Left lobe of liver (tissue), 2 donors: ENCODE results near the gene TARBP1. TPM values are rescaled to one million over a fixed set of nuclear protein-coding genes. Genes with fewer than 3 reads are reported as not detected.
"Not testable (repeated sequence)": the region's sequence is repeated elsewhere in the genome, so short reads cannot be mapped to it uniquely, and the experiment has no call there.

Source experiments
- ATAC-seq: fragments of 200-7000 bp; cut with Tn5 transposase; one replicate; pipeline ENCODE4 v1.9.1; 2020; ENCODE audit warnings: mild to moderate bottlenecking, moderate library complexity
- DNase-seq: peaks from one replicate; pipeline ENCODE4 v3.0.0-alpha.2; 2020; ENCODE audit warnings: low spot score
- total RNA-seq: library from RNA; stranded (reverse); gene quantifications from one replicate; pipeline ENCODE4 v1.2.1, GENCODE V29; 2021
- donor health status: DM: no; HTN: no; CAD: no; lungs with moderate emphysema.
- donor health status: DM: no; HTN: yes; CAD: no.

The TARBP1 gene, protein sequence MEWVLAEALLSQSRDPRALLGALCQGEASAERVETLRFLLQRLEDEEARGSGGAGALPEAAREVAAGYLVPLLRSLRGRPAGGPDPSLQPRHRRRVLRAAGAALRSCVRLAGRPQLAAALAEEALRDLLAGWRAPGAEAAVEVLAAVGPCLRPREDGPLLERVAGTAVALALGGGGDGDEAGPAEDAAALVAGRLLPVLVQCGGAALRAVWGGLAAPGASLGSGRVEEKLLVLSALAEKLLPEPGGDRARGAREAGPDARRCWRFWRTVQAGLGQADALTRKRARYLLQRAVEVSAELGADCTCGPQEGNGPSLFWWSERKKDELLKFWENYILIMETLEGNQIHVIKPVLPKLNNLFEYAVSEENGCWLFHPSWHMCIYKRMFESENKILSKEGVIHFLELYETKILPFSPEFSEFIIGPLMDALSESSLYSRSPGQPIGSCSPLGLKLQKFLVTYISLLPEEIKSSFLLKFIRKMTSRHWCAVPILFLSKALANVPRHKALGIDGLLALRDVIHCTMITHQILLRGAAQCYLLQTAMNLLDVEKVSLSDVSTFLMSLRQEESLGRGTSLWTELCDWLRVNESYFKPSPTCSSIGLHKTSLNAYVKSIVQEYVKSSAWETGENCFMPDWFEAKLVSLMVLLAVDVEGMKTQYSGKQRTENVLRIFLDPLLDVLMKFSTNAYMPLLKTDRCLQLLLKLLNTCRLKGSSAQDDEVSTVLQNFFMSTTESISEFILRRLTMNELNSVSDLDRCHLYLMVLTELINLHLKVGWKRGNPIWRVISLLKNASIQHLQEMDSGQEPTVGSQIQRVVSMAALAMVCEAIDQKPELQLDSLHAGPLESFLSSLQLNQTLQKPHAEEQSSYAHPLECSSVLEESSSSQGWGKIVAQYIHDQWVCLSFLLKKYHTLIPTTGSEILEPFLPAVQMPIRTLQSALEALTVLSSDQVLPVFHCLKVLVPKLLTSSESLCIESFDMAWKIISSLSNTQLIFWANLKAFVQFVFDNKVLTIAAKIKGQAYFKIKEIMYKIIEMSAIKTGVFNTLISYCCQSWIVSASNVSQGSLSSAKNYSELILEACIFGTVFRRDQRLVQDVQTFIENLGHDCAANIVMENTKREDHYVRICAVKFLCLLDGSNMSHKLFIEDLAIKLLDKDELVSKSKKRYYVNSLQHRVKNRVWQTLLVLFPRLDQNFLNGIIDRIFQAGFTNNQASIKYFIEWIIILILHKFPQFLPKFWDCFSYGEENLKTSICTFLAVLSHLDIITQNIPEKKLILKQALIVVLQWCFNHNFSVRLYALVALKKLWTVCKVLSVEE (N-terminal part only)
- total RNA-seq = 7.8 TPM

DNA sequence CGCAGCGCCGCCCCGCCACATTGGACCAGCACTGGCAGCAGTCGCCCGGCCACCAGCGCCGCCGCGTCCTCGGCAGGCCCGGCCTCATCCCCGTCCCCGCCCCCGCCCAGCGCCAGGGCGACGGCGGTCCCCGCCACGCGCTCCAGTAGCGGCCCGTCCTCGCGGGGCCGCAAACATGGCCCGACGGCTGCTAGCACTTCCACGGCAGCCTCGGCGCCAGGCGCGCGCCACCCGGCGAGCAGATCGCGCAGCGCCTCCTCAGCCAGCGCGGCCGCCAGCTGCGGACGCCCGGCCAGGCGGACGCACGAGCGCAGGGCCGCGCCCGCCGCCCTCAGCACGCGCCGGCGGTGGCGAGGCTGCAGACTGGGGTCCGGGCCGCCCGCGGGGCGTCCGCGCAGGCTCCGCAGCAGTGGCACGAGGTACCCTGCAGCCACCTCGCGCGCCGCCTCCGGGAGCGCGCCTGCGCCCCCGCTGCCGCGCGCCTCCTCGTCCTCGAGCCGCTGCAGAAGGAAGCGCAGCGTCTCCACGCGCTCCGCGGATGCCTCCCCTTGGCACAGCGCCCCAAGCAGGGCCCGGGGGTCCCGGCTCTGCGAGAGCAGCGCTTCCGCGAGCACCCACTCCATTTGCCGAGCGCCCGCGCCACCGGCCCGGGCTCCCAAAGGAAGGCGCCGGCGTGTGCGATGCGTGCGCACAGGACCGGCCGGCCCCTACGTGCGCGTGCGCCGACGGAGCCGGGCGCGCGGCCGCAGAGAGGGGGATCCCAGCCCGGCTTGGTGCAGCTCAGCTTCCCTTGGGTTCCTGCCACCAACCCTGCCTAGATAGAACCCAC, at the start of gene TARBP1:
TSS of gene TARBP1 (minus strand) at position 699 of the 829 bp plus-strand sequence. CDS start at position 623, 76 bp downstream.
- peak; percentile 82 for ATAC-seq
- DNase-seq = peak; percentile 74

DNA sequence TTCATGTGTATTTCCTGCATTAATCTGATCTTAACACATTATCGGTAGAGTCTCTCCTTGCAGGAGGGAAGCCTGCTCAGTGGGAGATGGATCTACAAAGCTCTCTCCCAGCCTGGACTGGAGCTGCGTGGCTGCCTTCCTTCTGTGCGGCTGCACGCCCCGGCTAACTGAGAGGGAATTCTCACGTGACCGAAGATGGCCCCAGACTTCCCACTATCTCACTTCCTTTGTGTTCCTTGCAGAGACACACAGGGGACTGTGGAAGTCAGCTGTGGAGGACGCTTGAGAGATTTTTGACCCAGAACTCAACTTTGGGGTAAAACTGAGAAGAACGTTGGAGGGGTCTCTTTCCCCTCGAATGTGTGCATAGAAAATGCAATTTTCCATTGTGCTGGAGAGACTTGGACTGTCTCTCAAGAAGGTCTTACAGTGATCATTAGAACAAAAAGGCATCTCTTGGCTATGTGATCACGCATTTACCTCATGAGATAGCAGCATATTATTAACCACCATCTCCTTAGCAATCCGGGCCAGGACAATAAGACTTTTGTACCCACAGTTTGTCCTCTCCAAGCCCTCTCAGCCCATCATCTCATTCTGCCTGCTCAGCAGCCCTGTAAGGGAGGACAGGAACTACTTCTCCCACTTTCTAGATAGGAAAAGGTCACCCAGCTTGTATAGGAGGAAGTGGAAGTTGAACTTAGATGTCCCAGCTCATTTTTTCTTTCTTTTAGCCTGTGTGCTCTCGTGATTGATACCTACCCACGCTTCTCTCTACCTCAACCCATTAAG, 49.3 kb upstream of the TARBP1 start:
- peak; percentile 47 for DNase-seq
- ATAC-seq = no peak

DNA sequence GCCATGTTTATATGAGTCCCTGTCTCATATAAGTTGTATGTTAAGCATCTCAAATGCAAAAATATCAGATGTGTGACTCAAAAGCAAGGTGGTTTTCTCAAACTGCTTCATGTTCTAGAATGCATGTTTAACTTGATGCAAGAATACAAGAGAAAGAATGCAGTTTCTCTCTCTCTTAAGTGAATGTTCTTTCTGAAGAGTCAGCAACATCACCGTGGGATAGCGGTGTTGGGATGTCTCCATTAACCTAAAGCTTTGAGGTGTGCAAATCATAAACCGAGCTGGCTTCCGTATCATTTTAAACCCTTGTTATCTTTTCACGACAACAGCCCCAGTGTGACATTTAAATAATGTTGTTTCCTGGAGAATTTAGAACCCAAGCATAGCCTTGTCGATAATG, 48.4 kb upstream of the TARBP1 start:
- DNase-seq (no peak), ATAC-seq (no peak)

DNA sequence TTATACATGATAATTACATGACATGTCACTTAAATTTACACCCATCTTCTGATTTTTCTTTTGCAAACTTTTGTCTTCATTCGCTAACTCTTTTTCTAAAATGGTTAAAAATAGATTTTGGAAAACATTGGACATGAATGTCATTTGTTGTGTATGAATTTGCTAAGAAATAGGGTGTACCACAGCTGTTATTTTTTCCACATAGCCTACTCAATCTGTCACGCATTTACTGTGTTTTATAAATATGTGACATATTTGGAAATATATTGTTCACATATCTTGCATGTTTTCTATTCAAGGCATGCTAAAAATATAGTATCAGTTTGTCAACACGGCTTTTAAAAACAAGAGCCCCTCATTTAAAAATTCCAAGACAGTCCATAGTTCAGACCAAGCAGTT, 47.9 kb upstream of the TARBP1 start:
- DNase-seq (no peak), ATAC-seq (no peak)

DNA sequence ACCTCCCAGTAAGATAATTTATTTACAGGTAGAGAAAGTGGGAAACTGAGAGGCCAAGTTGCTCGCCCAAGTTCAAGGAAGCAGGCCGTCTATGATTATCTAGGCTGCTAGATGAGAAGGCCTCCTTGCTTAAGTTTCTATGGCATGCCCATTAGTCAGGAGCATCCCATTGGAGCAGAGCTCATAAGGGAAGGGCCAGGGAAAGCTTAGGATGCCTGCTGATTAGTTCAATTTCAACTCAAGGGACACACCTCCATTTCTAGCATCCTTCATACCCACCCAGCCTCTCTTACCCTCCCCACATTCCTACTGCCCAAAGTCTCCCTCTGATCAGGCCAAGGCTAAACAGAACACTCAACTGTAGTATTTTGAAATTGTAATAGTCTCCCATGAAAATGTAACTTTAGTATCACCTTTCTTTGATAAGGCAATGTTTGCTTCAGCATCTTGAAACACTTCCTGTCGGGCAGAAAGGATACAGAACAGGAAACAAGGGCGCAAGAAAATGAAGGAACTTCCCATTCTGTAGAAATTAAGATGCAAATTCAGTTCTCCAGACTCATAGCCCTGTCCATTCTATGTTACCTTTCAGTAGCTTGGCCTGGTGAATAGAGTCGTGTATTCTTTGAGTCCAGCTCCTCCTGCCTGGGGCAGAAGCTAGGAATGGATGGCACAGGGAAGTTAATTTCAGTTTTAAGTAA, 46.3 kb upstream of the TARBP1 start:
- ATAC-seq = no peak
- DNase-seq = no peak

DNA sequence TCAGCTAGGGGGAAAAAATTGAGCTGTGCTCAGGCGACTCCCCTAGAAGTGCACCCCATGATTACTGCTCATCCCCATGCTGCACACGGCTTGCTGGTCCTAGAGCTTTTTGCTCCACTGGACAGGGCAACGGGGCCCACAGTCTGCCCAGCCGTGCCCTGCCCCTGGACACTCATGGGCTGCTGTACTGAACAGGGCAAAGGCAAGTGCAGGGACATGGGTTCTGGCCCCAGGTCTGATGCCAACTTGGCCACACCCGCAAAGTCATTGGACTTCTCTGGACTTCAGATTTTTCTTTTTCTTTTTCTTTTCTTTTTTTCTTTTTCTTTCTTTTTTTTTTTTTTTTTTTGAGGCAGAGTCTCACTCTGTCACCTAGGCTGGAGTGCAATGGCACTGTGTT, 42.9 kb upstream of the TARBP1 start:
- ATAC-seq = no peak
- DNase-seq = no peak

DNA sequence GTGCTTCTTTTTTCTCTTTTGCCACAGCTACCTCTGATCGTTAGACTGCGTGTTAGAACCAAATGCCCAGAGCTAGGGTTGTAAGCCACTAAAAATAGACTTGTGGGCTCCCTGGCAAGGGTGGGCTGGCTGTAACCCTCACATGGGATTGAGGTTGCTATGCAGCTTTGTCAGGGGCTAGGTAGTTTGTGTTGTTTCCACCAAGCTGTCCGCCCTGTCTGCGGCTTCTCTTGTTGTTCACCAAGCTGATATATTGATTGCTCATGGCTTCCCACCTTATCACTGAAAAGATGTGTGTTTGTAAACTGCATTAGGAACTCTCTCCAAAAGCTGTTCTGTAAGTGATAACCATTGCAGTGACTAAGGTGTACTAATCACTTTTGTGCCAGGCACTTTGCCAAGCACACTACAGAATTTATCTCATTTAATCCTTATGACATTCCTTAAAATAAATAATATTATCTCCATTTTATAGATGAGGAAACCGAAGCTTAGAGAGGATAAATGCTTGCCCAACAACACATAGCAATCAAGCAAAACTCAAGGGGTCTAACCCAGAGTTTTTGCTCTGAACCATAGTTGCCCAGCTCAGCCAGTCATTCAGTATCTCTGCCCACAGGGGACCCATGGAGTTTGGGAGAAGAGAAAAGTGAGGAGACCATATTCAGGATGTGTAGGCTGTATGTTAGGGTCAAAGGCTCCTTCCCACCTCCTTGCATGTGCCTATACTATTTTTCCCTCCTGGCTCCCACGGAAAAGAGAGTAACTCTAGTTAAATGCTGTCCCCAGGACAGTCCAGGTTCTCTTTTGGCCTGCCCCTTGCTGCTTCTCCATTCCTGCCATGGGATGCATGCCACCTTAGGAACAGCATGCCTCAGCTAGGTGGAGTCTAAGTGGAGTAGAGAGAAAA, 42.2 kb upstream of the TARBP1 start:
- DNase-seq (no peak), ATAC-seq (no peak)

DNA sequence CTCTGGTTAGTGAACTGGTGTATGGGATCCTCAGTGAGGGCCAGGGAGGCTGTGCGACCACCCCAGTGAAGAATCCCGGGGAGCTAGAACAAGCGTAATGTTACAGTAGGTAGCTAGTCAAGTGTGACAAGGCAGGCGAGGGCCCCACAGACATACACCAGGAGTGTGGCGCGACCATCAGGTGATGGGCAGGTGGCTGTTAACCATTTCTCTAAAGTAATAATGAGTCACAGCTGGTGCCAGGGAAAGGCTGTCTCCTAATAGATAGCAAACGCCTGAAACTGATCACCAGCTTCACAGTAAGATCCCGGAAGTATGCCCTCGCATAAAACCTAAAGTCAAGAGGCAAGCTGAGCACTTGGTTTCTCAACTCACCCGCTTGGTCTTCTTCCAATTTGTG, 40.5 kb upstream of the TARBP1 start:
- no peak for ATAC-seq
- DNase-seq = no peak

DNA sequence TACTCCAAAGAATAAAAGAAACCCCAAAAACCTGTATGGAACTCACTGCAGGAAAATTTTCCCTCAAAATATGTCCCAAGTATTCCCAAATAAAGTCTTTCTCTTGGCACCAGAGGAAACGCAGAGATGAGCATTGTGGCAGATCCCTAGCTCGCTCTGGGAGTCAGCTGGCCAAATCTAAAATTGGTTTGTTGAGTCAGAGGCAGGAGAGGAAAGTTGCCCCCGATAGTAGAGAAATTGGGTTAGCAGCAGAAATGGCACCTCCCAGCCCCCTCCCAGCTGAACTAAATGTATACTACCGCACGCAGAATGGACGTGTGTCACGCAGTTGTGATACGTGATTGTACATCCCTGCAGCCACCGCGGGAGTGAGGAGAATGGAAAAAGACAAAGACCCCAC, 39.9 kb upstream of the TARBP1 start:
- DNase-seq (no peak), ATAC-seq (no peak)

DNA sequence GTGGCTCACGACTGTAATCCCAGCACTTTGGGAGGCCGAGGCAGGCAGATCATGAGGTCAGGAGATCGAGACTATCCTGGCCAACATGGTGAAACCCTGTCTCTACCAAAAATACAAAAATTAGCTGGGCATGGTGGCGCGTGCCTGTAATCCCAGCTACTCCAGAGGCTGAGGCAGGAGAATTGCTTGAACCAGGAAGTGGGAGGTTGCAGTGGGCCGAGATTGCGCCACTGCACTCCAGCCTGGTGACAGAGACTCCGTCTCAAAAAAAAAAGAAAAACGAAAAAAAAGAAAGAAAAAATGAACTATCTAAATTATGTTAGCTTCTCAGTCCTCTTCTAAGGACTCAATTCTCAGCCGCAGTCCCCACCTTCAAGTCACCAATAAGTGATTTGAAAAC, 39.1 kb upstream of the TARBP1 start:
- DNase-seq, ATAC-seq: not testable (repeated sequence)

DNA sequence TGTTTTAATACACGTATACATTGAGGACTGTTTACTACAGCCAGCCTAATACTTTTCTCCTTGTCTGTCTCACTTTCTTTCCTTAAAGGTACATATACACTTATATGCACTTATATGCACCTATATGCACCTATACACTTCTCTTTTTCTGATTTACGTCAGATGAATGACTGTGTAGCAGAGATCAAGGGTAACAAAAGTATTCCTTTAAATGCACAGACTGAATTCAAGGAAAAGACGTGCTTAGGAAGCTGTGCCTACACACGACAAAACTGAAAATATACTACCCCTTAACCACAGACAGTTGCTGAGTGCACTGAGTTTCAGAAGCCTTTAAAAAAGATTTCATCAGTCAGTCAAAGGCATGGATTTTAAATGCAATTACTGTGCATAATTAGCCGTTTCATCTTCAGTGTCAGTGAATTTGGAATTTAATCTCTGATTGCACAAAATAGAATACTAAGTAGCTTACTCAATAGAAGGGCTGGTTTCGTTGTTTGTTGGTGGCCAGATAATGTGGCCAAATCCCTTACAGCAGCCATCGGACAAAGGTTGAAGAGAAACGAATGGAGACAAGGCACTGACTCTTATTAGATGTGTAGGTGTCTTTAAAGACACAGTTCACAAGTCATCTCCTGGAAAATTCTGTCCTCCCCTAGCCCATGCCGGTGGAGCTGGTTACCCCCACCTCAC, 38.3 kb upstream of the TARBP1 start:
- DNase-seq = peak; percentile 66
- ATAC-seq = peak; percentile 82

DNA sequence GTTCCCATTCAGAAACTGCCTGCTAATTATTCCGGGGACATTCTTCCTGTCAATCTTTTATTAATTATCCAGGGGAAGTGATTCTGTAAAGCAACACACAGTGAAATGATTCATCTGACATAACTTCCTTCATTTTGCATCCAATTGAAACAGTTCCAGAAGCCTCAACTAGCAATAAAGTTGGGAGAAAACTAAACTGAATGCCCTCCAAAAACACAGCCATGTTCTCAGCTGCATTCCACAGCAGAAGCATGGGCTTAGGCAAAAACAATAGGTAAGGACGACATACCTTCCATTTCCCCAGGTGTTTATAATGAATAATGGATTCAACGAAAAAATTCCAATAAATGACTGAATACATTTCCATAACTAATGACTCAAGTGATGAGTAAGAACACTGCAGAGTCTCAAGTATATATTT, 36.9 kb upstream of the TARBP1 start:
- no peak for DNase-seq
- ATAC-seq = no peak

DNA sequence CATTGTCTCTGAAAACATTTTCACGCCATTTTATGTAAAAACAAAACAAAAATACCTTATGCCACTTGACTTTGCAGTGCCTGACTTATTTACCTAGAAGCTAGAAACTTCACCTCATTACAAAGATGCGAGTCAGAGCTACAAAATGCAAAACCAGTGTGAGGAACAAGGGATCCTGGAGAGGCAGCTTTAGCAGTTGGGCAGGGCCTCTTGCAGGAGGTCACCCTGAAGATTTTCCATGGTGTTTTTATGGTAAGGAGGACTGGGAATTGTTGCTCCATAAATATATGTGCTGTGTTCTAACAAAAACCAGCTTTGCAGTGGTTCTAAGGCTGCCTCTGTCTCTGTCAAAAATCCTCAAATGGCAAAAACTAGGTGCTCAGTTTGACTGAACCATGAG, 36.4 kb upstream of the TARBP1 start:
- DNase-seq (no peak), ATAC-seq (no peak)

DNA sequence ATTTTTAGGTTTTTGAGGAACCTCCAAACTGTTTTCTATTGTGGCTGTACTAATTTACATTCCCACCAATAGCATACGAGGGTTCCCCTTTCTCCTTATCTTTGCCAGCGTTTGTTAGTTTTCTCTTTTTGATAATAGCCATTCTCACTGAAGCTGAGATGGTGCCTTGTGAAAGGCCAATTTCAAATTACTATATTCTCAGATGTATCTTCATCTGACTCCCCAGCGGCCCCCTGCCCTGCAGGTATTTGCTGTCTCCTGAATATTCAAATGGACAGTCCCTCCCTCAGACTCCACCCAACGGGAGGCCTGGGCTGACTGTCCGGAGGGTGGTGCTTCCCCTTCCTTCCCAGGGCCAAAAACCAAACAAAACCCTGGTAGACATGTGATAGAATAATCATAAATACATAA, 33.5 kb upstream of the TARBP1 start:
- ATAC-seq (no peak), DNase-seq (no peak)

DNA sequence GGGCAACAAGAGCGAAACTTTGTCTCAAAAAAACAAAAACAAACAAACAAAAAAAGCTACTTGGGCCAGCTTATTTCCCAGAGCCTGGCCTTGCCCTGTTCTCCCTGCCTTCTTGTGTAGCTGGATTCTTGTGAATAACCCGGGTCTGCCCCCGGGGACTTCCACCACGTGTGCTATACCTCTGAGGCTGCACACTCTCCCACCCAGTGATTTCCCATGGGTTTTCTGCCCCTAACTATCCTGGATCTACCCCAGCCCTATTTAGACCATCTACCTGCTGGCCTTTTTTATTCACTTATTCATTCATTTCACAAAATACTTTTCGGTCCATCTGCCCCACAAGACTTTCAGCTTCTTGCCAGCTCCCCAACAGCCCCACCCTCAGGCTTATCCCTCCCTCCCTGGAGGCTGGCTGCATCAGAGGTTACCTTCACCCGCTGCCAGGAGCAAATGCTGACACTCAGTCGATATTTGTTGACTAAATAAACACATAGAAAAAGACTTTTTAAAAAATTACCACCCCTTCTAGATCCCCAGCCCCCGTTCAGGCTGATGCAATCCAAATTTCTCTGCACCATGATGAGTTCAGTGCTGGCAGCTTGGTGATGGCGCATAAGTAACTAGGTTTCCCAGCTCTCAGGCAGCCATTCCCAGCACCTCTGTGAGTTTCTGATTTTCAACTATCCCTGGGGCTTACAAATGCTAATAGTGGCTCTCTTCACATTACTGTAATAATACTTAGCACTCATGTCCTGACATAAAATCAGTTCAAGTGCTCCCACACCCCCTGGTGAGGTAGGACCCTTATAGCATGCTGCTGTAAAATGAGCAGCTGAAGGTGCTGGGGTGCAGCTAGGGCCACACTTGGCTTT, 30.7 kb upstream of the TARBP1 start:
- ATAC-seq = peak; percentile 92
- DNase-seq = peak; percentile 82
